GM18520 (cell line): ENCODE measurements around the gene EPB41L2.
"Not testable (repeated sequence)": the region's sequence is repeated elsewhere in the genome, so short reads cannot be mapped to it uniquely, and the experiment has no call there.

Source experiments
- ATAC-seq: cut with Tn5 transposase; IDR thresholded peaks from one replicate; pipeline ENCODE4 v1.9.1; 2021; ENCODE audit not compliant: unreplicated experiment

EPB41L2 gene

GRCh38 chr6:130955755-130956154, 107.3 kb downstream of the EPB41L2 start:
- ATAC-seq, result no peak

- no peak for ATAC-seq
Measured at GRCh38 chr6:130949553-130949952, 113.5 kb downstream of the EPB41L2 start.

GRCh38 chr6:130947464-130947863, 115.6 kb downstream of the EPB41L2 start:
- no peak for ATAC-seq

- ATAC-seq, result no peak
Measured at GRCh38 chr6:130946076-130946475, 117.0 kb downstream of the EPB41L2 start.

- ATAC-seq, result no peak
Measured at GRCh38 chr6:130945401-130945919, 117.6 kb downstream of the EPB41L2 start.

- ATAC-seq, result no peak
Measured at GRCh38 chr6:130944486-130944885, 118.6 kb downstream of the EPB41L2 start.

- no peak for ATAC-seq
Measured at GRCh38 chr6:130943738-130944137, 119.3 kb downstream of the EPB41L2 start.

- ATAC-seq, result not testable (repeated sequence)
Measured at GRCh38 chr6:130942752-130943151, 120.3 kb downstream of the EPB41L2 start.

GRCh38 chr6:130937942-130938604, 125.0 kb downstream of the EPB41L2 start:
- ATAC-seq, result no peak

- ATAC-seq, result no peak
Measured at GRCh38 chr6:130936933-130937332, 126.1 kb downstream of the EPB41L2 start.

- ATAC-seq, result no peak
Measured at GRCh38 chr6:130935978-130936377, 127.1 kb downstream of the EPB41L2 start.

- ATAC-seq, result no peak
Measured at GRCh38 chr6:130934848-130935585, 128.0 kb downstream of the EPB41L2 start.

GRCh38 chr6:130933712-130934200, 129.3 kb downstream of the EPB41L2 start:
- no peak for ATAC-seq

GRCh38 chr6:130932921-130933320, 130.1 kb downstream of the EPB41L2 start:
- no peak for ATAC-seq

GRCh38 chr6:130932438-130932837, 130.6 kb downstream of the EPB41L2 start:
- no peak for ATAC-seq

- ATAC-seq, result no peak
Measured at GRCh38 chr6:130931683-130932082, 131.4 kb downstream of the EPB41L2 start.

- no peak for ATAC-seq
Measured at GRCh38 chr6:130929036-130929678, 133.9 kb downstream of the EPB41L2 start.

GRCh38 chr6:130928158-130928912, 134.7 kb downstream of the EPB41L2 start:
- ATAC-seq, result no peak

GRCh38 chr6:130927305-130927704, 135.7 kb downstream of the EPB41L2 start:
- no peak for ATAC-seq

GRCh38 chr6:130923350-130923749, 139.7 kb downstream of the EPB41L2 start:
- no peak for ATAC-seq

GRCh38 chr6:130922922-130923321, 140.1 kb downstream of the EPB41L2 start:
- ATAC-seq, result no peak
